ENCODE data around the gene TMEM108.

The TMEM108 gene

DNA sequence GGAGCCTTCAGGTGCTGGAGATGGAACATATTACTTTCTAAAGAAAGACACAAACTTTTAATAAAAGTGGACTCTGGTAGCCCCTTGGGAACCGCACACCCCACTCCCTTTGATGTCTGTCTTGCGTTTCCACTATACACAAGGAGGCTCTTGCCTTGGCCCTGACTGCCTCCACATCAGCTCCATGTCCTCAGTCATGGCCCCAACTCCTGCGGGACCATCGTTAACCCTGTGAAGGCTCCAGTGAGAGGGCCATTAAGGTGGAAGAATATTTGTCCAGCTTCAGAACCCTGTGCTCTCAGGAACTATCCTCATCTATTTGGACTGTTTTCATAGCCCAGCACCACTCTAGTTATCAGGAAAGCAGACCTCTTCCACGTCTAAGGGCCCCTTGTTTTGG is 345.6 kb downstream of the TMEM108 start:
- Histone ChIP-seq H3K36me3 (ENCODE audit: control insufficient read depth, insufficient read depth, low read length) (no peaks in the 10 kb centered on the region), H3K4me1 (ENCODE audit: control insufficient read depth, insufficient read depth, low read length) (no peaks in the 10 kb centered on the region; the same call in 1 of the 2 replicates), H3K27me3 (ENCODE audit: control insufficient read depth, insufficient read depth, low read length) (no peaks in the 10 kb centered on the region), H3K9me3 (ENCODE audit: control insufficient read depth, insufficient read depth, low read depth, low read length) (no peaks in the 10 kb centered on the region), H3K9ac (ENCODE audit: low read length) (no peak overlapping the region), H3K4me3 (ENCODE audit: low read depth, low read length) (no peak overlapping the region), H3K27ac (ENCODE audit: low read depth, low read length) (no peak overlapping the region)

- Histone ChIP-seq H3K36me3 (ENCODE audit: control insufficient read depth, insufficient read depth, low read length) (no peaks in the 10 kb centered on the region), H3K27me3 (ENCODE audit: control insufficient read depth, insufficient read depth, low read length) (no peaks in the 10 kb centered on the region), H3K9ac (ENCODE audit: low read length) (no peak overlapping the region), H3K4me1 (ENCODE audit: control insufficient read depth, insufficient read depth, low read length) (no peaks in the 10 kb centered on the region; the same call in 1 of the 2 replicates), H3K27ac (ENCODE audit: low read depth, low read length) (no peak overlapping the region), H3K9me3 (ENCODE audit: control insufficient read depth, insufficient read depth, low read depth, low read length) (no peaks in the 10 kb centered on the region), H3K4me3 (ENCODE audit: low read depth, low read length) (no peak overlapping the region)
Measured at GRCh38 chr3:133384331-133385027, 346.3 kb downstream of the TMEM108 start.

DNA sequence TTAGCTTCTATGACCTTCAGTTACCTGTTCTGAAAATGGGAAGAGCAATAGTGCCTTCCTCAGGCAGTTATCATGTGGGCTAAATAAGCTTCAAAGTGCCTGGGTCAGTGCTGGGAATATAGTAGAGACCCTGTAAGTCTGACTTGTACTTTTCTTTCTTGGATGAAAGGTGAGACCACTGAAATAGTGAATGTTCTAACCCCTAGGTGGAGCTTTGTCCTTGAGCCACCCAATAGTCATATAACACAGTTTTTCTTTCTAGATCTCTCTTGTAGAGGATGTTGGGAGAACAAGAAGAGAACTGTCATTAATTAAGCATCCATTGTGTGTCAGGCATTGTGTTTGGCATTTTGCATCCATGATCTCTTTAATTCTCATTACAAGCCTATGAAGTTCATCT is 348.7 kb downstream of the TMEM108 start:
- no peak overlapping the region for H3K27ac ChIP-seq (ENCODE audit: low read depth, low read length)
- H3K36me3 ChIP-seq (ENCODE audit: control insufficient read depth, insufficient read depth, low read length) = no peaks in the 10 kb centered on the region
- no peak overlapping the region for H3K9ac ChIP-seq (ENCODE audit: low read length)
- no peak overlapping the region for H3K4me3 ChIP-seq (ENCODE audit: low read depth, low read length)
- no peaks in the 10 kb centered on the region; the same call in 1 of the 2 replicates for H3K4me1 ChIP-seq (ENCODE audit: control insufficient read depth, insufficient read depth, low read length)
- no peaks in the 10 kb centered on the region for H3K9me3 ChIP-seq (ENCODE audit: control insufficient read depth, insufficient read depth, low read depth, low read length)
- no peaks in the 10 kb centered on the region for H3K27me3 ChIP-seq (ENCODE audit: control insufficient read depth, insufficient read depth, low read length)

- Histone ChIP-seq H3K4me1 (ENCODE audit: control insufficient read depth, insufficient read depth, low read length) (no peaks in the 10 kb centered on the region; the same call in 1 of the 2 replicates), H3K36me3 (ENCODE audit: control insufficient read depth, insufficient read depth, low read length) (no peaks in the 10 kb centered on the region)
Measured at GRCh38 chr3:133387341-133387740, 349.1 kb downstream of the TMEM108 start.

DNA sequence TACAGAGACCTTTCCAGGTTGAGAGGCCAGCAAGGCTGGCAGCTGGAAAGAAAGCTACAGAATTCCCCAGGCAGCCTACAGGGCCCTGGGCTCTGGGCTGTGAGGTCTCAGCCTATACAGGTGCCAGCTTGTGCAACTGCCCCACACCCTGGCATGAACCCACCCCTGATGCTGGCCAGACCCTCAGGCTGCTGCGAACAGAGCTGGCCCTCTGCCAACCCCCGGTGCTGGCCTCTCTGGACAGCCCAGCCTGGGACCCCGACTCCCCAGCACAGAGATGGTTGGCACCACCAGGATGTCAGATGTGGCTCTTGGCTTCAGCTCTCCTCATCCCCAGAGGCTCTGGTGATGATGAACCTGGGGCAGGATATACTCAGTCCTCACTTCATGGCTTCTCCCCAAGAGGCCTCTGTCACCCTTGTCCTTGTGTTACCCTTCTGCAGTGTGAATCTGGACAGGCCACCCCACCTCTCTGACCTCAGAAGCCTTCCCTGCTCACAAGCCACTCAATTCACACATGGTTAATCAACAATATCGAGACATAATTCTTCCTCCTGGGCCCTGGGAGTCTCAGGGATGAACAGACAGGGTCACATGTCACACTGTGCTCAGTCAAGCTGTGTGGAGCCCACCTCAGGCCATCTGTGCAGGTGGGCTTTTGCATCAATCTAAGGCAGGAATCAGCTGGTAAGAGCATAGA is 350.7 kb downstream of the TMEM108 start:
- no peak overlapping the region for H3K4me3 ChIP-seq (ENCODE audit: low read depth, low read length)
- H3K36me3 ChIP-seq (ENCODE audit: control insufficient read depth, insufficient read depth, low read length) = no peaks in the 10 kb centered on the region
- no peak overlapping the region for H3K9ac ChIP-seq (ENCODE audit: low read length)
- H3K9me3 ChIP-seq (ENCODE audit: control insufficient read depth, insufficient read depth, low read depth, low read length) = no peaks in the 10 kb centered on the region
- no peak overlapping the region for H3K27ac ChIP-seq (ENCODE audit: low read depth, low read length)
- H3K4me1 ChIP-seq (ENCODE audit: control insufficient read depth, insufficient read depth, low read length) = no peaks in the 10 kb centered on the region; the same call in 1 of the 2 replicates
- H3K27me3 ChIP-seq (ENCODE audit: control insufficient read depth, insufficient read depth, low read length) = no peaks in the 10 kb centered on the region

More at GRCh38 chr3:133387341-133387740, 349.1 kb downstream of the TMEM108 start:
- Histone ChIP-seq H3K9me3 (ENCODE audit: control insufficient read depth, insufficient read depth, low read depth, low read length) (no peaks in the 10 kb centered on the region), H3K27ac (ENCODE audit: low read depth, low read length) (no peak overlapping the region), H3K27me3 (ENCODE audit: control insufficient read depth, insufficient read depth, low read length) (no peaks in the 10 kb centered on the region), H3K4me3 (ENCODE audit: low read depth, low read length) (no peak overlapping the region), H3K9ac (ENCODE audit: low read length) (no peak overlapping the region)

DNA sequence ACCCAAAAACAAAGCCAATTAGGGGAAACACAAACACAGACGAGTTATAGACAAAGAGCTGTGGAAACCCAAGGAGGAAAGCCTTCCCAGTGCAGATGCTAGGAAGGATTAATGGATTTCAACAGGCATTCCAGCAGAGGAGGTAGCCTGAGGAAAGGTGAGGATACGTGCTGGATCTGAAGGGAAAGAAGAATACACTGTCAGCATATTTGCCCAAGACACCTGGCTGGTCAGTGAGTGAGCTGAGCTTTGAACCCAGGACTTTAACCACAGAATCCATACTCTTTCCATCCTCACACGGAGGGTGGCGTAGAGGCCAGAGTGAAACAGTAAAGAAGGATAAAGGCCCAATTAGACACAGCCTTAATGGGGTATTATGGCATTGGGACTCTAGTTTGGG is 352.5 kb downstream of the TMEM108 start:
- Histone ChIP-seq H3K27me3 (ENCODE audit: control insufficient read depth, insufficient read depth, low read length) (no peaks in the 10 kb centered on the region), H3K4me1 (ENCODE audit: control insufficient read depth, insufficient read depth, low read length) (no peaks in the 10 kb centered on the region; the same call in 1 of the 2 replicates), H3K9ac (ENCODE audit: low read length) (no peak overlapping the region), H3K36me3 (ENCODE audit: control insufficient read depth, insufficient read depth, low read length) (no peaks in the 10 kb centered on the region), H3K4me3 (ENCODE audit: low read depth, low read length) (no peak overlapping the region), H3K27ac (ENCODE audit: low read depth, low read length) (no peak overlapping the region), H3K9me3 (ENCODE audit: control insufficient read depth, insufficient read depth, low read depth, low read length) (peaks cover 2% of the 10 kb centered on the region; the same call in 1 of the 2 replicates)

GRCh38 chr3:133393204-133393603 is 355.0 kb downstream of the TMEM108 start:
- H3K4me1 ChIP-seq (ENCODE audit: control insufficient read depth, insufficient read depth, low read length) = no peaks in the 10 kb centered on the region
- H3K9ac ChIP-seq (ENCODE audit: low read length) = no peak overlapping the region
- H3K4me3 ChIP-seq (ENCODE audit: low read depth, low read length) = no peak overlapping the region
- H3K36me3 ChIP-seq (ENCODE audit: control insufficient read depth, insufficient read depth, low read length) = no peaks in the 10 kb centered on the region
- peaks cover 2% of the 10 kb centered on the region; the same call in 1 of the 2 replicates for H3K9me3 ChIP-seq (ENCODE audit: control insufficient read depth, insufficient read depth, low read depth, low read length)
- no peaks in the 10 kb centered on the region for H3K27me3 ChIP-seq (ENCODE audit: control insufficient read depth, insufficient read depth, low read length)
- no peak overlapping the region for H3K27ac ChIP-seq (ENCODE audit: low read depth, low read length)

- no peaks in the 10 kb centered on the region for H3K4me1 ChIP-seq (ENCODE audit: control insufficient read depth, insufficient read depth, low read length)
- H3K4me3 ChIP-seq (ENCODE audit: low read depth, low read length) = no peak overlapping the region
- no peaks in the 10 kb centered on the region for H3K27me3 ChIP-seq (ENCODE audit: control insufficient read depth, insufficient read depth, low read length)
- H3K9me3 ChIP-seq (ENCODE audit: control insufficient read depth, insufficient read depth, low read depth, low read length) = peaks cover 2% of the 10 kb centered on the region; the same call in 1 of the 2 replicates
- H3K27ac ChIP-seq (ENCODE audit: low read depth, low read length) = no peak overlapping the region
- H3K36me3 ChIP-seq (ENCODE audit: control insufficient read depth, insufficient read depth, low read length) = no peaks in the 10 kb centered on the region
- no peak overlapping the region for H3K9ac ChIP-seq (ENCODE audit: low read length)
Measured at GRCh38 chr3:133393691-133394474, 355.7 kb downstream of the TMEM108 start.

GRCh38 chr3:133394561-133395311 is 356.5 kb downstream of the TMEM108 start:
- Histone ChIP-seq H3K36me3 (ENCODE audit: control insufficient read depth, insufficient read depth, low read length) (no peaks in the 10 kb centered on the region), H3K4me3 (ENCODE audit: low read depth, low read length) (no peak overlapping the region), H3K4me1 (ENCODE audit: control insufficient read depth, insufficient read depth, low read length) (no peaks in the 10 kb centered on the region), H3K9ac (ENCODE audit: low read length) (no peak overlapping the region), H3K27me3 (ENCODE audit: control insufficient read depth, insufficient read depth, low read length) (no peaks in the 10 kb centered on the region), H3K27ac (ENCODE audit: low read depth, low read length) (no peak overlapping the region), H3K9me3 (ENCODE audit: control insufficient read depth, insufficient read depth, low read depth, low read length) (peaks cover 2% of the 10 kb centered on the region; the same call in 1 of the 2 replicates)

GRCh38 chr3:133396906-133397305 is 358.7 kb downstream of the TMEM108 start:
- H3K27me3 ChIP-seq (ENCODE audit: control insufficient read depth, insufficient read depth, low read length) = no peaks in the 10 kb centered on the region
- H3K9ac ChIP-seq (ENCODE audit: low read length) = no peak overlapping the region
- H3K36me3 ChIP-seq (ENCODE audit: control insufficient read depth, insufficient read depth, low read length) = no peaks in the 10 kb centered on the region
- no peak overlapping the region for H3K27ac ChIP-seq (ENCODE audit: low read depth, low read length)
- H3K4me1 ChIP-seq (ENCODE audit: control insufficient read depth, insufficient read depth, low read length) = no peaks in the 10 kb centered on the region
- H3K9me3 ChIP-seq (ENCODE audit: control insufficient read depth, insufficient read depth, low read depth, low read length) = peaks cover 2% of the 10 kb centered on the region; the same call in 1 of the 2 replicates
- H3K4me3 ChIP-seq (ENCODE audit: low read depth, low read length) = no peak overlapping the region

All from HUES6 (cell line).